NB4 (cell line): ENCODE measurements around the gene COMT.

Source experiments
- DNase-seq: peaks from one replicate; pipeline ENCODE4 v3.0.0; 2010; ENCODE audit warnings: low read depth
- H3K4me3 ChIP-seq: one replicate; pipeline ENCODE4 v1.5.1; 2011; ENCODE audit warnings: mild to moderate bottlenecking, low read depth, low read length, moderate library complexity
- MYC ChIP-seq: IDR thresholded peaks from 2 replicates; pipeline ENCODE4 v1.6.1; 2011; ENCODE audit warnings: low read depth, low read length
- POLR2A ChIP-seq: IDR thresholded peaks from 2 replicates; pipeline ENCODE4 v1.6.1; 2011; ENCODE audit warnings: mild to moderate bottlenecking; ENCODE audit not compliant: insufficient read length; ENCODE audit errors: extremely low read depth
- TF ChIP-seq, protein P1 (sequence below): IDR thresholded peaks from one replicate; pipeline ENCODE4 v1.5.1; 2012; ENCODE audit warnings: low read depth, low read length
- TF ChIP-seq, protein P2 (sequence below): IDR thresholded peaks from 2 replicates; pipeline ENCODE4 v1.6.1; 2011; ENCODE audit warnings: low read depth, low read length

COMT gene

DNA sequence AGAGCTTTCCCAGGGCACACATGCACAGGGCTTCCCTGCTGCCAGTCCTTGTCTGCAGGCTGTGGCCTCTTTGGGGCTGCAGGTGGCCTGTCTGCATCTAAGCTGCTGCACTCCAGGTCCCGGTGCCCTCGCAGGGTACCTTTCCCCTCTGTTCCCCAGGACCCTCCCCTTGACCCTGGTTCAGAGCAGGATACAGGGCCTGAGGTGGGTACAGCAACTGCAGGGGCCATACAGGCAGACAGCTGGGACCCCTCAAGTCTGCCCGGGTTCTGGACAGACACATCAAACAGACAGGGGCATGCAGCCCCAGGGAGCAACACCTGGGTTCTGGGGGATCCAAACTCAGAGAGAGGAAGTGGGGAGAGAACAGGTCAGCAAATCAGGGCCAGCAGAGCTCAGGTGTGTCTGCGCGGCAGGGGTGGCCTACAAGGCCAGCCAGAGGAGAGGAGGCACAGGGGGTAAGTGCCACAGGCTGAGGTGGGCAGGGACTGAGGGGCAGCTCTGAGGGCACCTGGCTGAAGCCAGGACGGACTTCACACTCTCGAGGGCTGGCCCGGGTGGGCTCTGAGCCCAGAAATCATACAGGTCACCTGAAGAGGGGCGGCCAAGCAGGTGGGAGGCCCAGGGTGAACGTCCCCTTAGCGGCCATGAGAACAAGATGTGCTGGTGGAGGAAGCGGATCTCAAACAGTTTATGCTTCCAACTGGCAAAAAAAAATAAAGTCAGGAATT, 29.9 kb upstream of the COMT start:
- TF ChIP-seq, protein P1, sequence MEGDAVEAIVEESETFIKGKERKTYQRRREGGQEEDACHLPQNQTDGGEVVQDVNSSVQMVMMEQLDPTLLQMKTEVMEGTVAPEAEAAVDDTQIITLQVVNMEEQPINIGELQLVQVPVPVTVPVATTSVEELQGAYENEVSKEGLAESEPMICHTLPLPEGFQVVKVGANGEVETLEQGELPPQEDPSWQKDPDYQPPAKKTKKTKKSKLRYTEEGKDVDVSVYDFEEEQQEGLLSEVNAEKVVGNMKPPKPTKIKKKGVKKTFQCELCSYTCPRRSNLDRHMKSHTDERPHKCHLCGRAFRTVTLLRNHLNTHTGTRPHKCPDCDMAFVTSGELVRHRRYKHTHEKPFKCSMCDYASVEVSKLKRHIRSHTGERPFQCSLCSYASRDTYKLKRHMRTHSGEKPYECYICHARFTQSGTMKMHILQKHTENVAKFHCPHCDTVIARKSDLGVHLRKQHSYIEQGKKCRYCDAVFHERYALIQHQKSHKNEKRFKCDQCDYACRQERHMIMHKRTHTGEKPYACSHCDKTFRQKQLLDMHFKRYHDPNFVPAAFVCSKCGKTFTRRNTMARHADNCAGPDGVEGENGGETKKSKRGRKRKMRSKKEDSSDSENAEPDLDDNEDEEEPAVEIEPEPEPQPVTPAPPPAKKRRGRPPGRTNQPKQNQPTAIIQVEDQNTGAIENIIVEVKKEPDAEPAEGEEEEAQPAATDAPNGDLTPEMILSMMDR: no peak
- TF ChIP-seq, protein P2, sequence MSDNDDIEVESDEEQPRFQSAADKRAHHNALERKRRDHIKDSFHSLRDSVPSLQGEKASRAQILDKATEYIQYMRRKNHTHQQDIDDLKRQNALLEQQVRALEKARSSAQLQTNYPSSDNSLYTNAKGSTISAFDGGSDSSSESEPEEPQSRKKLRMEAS: no peak
- TF ChIP-seq POLR2A: no peak
- TF ChIP-seq MYC: no peak
- DNase-seq: no peak
- H3K4me3 ChIP-seq: no peak overlapping the region

DNA sequence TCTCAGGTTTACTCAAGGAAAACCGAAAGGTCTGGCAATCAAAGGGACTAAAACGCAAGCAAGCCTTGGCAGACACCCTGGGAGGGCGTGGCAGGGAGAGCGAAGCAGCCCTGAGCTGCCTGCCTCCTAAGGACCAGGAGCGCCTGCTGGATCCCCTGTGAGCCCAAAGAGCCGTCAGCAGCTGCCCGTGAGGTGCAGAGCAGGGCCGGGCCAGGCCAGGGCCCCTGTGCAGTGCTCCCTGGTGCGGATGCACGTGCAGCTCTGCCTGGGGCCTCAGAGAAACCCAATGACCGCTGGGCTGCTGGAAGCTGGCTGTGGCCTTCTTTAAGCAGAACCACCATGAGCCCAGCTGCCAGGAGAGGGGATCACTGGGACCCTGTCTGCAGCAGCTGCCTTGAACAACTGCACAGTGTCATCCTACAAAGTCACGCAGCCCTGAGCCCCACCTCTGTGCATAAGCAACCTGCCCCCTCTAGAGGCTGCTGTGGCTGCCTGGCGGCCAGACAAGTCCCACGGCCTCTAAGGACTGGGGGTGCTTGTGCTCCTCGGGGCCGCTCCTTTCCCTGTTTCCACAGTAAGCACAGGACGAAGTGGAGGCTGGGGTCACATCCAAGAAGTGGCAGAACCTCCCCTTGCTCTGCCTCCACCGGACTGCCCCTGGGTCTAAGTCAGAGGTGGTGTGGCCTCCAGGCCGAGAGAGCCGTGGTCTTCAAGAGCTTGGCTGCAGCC, 29.1 kb upstream of the COMT start:
- H3K4me3 ChIP-seq: no peak overlapping the region
- TF ChIP-seq MYC (no peak), POLR2A (no peak)
- TF ChIP-seq, protein P1: peak; percentile 18
- TF ChIP-seq, protein P2: no peak
- DNase-seq: peak; percentile 28

- TF ChIP-seq, protein P1: no peak
- TF ChIP-seq POLR2A: no peak
- TF ChIP-seq, protein P2: no peak
- no peak for TF ChIP-seq MYC
- no peak overlapping the region for H3K4me3 ChIP-seq
- no peak for DNase-seq
These were observed 28.1 kb upstream of the COMT start for GRCh38 chr22:19913337-19913936.

DNA sequence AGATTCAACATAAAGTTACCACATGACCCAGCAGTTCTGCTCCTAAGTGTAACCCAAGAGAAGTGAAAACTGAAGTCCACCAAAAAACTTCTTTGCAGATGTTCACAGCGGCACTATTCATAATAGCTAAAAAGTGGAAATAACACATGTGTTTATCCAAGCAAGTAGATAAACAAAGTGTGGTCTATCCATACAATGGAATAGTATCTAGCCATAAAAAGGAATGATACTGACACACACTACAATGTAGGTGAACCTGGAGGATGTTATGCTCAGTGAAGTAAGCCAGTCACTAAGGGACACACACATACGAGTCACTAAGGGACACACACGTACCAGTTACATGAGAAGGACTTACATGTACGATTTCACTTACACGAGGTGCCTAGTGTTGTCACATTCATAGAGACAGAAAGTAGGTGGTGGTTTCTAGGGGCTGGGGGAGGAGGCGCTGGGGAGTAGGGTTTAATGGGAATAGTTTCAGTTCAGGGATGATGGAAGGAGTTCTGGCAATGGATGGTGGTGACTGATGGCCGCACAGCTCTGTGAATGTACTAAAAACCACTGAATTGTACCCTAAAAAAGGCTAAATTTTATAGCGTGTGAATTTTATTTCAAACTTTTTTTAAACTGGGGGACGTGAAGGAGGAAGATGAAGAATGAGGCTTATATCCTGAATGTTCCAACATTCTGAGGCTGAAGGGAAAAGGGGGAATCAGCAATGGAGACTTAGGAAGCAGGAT, 27.2 kb upstream of the COMT start:
- no peak for DNase-seq
- no peak overlapping the region for H3K4me3 ChIP-seq
- no peak for TF ChIP-seq MYC
- TF ChIP-seq, protein P1: no peak
- TF ChIP-seq, protein P2: no peak
- no peak for TF ChIP-seq POLR2A

- TF ChIP-seq, protein P2: no peak
- TF ChIP-seq, protein P1: no peak
- no peak overlapping the region for H3K4me3 ChIP-seq
- DNase-seq: no peak
These were observed 26.2 kb upstream of the COMT start for GRCh38 chr22:19915287-19915954.
